ENCODE measurements around the gene CENPX.

The CENPX gene

DNA sequence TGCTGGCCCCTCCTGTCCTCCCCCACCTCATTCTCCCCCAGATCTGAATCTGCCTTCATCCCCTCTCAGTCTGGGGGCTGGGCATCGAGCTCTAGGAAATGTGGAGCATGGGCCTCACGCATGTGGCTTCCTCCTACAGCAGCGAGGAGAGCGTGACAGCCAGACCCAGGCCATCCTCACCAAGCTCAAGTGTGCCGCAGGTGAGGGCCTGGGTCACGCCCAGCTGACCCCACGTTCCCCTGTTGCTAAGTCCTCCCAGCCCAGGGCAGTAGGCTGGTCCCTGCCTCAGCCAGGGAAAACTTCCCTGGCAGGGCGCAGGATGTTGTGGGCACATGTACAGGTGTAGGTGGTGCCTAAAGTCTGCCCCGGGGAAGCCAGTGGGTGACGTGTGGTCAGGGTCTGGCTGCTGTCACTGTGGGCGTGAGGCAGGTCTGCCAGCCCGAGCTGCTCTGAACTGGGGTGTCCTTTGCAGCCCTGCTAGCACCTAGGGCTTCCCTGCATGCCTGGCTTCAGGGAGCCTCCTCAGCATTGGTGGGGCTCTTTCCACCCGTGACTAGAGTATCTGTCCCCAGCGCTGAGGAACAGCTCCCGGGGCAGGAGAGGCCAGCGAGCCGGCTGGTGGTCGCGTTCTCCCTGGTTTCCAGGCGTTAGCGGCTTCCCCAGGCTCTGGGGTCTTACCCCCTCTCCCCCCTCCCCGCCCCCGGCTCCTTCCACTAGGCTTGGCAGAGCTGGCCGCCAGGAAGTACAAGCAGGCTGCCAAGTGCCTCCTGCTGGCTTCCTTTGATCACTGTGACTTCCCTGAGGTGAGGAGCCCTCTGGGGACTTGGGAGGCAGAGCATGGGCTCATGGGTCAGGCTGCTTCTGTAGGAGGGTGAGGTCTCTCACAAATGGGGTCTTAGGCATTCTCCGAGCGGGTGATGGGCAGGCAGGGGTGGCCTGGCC is 32.6 kb upstream of the CENPX start:
- DNase-seq (ENCODE audit: low read depth): no peak

DNA sequence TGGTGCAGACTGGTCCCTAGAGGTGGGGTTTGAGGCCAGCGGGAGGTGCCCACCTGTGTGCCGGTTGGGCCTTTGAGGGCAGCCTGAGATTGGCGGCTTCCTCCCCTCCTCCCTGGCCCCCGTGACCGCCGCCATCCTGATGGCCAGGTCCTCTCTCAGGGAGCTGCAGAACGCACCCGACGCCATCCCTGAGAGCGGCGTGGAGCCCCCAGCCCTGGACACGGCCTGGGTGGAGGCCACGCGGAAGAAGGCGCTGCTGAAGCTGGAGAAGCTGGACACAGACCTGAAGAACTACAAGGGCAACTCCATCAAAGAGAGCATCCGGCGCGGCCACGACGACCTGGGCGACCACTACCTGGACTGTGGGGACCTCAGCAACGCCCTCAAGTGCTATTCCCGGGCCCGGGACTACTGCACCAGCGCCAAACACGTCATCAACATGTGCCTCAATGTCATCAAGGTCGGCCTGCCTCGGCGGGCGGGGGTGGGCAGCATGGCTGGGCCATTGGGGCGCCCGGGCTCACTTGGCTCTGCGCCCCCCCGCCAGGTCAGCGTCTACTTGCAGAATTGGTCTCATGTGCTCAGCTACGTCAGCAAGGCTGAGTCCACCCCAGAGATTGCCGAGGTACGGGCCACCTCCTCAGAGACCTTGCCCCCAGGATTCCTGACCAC is 31.8 kb upstream of the CENPX start:
- DNase-seq (ENCODE audit: low read depth): no peak

DNA sequence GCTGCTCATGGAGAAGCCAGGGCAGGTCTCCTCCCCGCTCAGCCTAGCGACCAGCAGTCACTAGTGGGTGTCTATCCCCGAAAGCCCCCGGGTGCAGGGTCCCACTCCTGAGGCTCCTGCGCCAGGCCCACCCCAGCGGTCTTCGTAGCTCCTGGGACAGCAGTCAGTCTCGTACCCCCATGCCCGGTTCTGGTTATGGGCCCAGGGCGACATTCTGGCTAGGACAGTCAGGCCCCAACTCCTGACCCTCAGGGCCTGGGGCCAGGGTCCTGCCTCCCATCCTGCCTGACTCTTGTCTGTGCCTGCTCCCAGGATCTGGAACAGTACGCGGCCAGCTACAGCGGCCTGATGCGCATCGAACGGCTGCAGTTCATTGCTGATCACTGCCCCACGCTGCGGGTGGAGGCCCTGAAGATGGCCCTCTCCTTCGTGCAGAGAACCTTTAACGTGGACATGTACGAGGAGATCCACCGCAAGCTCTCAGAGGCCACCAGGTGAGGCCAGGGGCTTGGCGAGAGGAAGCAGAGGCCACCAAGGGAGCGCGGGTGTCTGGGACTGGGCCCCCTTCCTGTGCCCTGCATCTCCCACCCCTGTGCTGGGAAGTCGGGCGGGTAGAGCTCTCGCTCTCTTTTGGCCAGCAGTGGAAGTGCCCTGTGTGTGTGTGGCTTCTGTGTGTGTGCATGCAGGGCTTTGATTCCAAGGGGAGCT is 31.0 kb upstream of the CENPX start:
- no peak for DNase-seq (ENCODE audit: low read depth)

DNA sequence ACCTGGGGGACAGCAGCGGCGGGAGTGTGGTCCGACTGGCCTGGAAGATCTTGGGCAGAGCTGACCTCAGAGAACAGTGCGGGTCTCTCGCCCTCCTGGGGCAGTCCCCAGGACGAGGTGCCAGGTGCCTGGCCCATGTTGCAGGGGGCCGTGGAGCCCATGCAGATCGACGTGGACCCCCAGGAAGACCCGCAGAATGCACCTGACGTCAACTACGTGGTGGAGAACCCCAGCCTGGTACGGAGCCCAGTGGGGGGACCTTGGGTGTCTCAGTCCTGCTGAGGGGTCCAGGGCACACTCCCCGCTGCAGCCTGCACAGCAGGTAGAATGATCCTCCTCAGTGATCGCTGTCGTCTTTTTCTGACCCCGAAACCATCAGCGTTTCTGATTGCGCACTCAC is 30.5 kb upstream of the CENPX start:
- DNase-seq (ENCODE audit: low read depth): no peak

DNA sequence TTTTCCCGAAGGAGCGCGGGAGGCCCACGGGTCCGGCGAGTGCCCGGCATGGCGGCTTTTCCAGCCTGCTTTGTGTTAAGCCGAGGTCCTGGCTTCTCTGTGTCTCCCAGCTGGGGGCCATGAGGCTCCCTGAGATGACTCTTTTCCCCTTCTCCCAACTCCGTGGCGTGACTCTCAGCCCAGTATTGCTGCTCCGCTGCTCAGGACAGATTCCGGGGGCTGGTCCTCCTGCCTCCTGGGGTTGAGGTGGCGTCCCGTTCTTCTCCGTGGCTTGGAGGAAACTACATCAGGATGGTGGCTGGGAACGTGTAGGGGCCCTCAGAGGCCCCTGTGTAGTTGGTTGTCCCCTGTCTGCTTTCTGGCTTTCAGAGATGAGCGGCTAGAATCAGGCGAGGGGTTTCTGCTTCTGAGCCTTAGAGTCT is 30.0 kb upstream of the CENPX start:
- no peak for DNase-seq (ENCODE audit: low read depth)

DNA sequence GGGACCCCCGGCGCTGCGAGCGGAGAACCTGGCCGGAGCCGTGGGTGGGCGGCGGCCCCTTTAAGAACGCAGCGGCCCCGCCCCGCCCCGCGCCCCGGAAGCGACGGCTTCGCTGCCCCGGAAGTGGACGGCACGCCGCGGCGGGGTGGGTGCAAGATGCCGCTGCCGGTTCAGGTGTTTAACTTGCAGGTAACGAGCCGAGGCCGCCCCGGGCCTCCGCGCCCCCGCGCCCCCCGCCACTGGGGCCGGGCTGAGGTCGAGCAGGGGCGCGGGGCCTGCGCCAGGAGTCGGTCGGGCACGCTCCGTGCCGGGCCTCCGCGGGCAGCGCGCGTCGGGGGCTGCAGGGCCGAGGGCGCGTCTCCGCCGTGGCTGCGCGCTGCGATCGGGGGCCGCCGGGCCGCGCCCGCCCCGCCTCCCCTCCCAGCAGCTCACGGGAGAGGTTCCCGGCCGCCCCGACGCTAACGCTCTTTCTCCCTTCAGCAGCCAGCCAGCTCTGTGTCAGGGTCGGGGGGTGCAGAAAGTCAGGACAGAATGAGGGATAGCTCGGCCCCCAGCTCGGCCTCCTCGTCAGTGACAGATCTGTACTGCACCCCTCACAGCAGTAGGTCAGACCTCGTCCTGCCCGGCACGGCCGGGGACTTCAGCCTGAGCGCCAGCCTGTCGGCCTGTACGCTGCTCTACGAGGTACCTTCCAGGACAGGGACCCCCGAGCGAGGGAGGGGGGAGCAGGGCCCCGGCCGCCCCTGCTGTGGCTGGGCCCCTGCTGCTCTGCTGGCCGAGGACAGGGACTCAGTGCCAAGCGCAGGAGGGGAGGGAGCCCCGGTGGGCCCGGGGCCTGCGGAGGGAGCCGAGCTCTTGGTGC is 29.3 kb upstream of the CENPX start, which contains the start of the genes GPS1 and RFNG:
GPS1 (plus strand) TSS at position 123 of the 862 bp plus-strand sequence; CDS start at position 157, 34 bp downstream.
RFNG (minus strand) TSS at position 36 of the 862 bp plus-strand sequence. CDS start 45 bp downstream, outside the sequence.
- DNase-seq (ENCODE audit: low read depth): peak; percentile 73

DNA sequence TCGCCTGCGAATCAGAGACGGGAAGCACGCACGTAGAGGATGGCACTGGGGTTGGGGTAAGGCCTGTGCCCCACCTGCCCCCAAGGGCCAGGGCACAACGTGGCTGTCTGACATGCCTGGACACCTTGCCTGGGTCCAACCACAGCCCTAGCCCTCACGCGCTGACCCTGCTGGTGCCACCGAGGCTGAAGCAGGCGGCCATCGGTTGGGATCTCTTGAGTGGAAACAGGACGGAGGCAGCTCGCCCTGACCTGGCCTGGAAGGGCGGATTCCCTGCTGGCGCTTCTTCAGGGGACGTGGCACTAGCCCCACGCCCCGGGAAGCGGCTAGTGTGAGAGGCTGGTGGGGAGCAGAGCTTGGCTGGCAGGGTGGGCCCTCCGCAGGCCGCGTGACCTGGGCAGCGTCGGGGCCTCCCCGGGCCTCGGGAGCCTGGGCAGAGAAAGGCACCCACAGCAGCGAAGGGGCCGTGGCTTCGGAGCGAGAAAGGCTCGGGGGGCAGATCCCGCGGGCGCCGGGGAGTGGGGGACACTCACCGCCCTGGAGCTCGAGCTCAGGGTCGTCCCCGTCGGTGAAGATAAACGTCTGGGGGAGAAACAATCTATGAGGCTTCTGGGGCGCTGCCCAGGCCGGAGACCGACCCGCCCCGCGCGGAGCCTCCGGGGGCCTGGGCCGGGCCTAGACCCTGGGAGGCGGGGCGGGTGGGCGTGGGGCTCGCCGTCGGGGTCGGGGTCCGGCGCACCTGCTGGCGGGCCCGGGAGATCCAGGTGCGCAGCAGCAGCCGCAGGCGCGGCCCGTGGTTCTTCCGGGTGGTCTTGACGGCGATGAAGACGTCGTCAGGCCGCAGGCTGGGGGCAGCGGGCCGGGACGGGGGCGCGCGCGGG is 28.3 kb upstream of the CENPX start:
- DNase-seq (ENCODE audit: low read depth): no peak

DNA sequence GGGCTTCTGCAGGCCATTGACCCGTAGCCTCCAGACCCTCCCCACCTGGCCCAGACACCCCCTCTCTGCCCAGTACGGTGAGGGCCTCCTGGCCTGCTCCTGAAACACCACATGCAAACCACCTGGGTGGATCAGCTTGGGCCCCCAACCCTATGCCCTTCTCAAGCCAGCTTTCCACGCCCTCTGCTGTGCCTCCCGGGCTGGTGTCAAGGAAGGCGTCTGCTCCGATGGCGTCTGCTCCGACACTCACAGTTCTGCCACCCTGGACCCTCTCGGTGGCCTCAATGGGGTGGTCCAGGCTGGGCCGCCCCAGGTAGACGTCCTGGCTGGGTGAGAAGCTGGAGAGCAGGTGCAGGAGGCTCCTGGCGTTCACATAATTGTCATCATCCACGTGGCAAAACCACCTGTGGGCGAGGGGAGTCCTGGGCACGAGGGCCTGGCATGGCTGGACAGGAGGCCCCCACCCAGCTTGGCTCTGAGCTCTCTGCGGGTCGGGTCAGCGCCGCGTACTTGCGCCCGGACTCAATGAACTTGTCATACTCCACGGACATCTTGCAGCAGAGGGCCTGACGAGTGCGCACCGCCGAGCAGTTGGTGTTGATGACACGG is 27.6 kb upstream of the CENPX start:
- no peak for DNase-seq (ENCODE audit: low read depth)

DNA sequence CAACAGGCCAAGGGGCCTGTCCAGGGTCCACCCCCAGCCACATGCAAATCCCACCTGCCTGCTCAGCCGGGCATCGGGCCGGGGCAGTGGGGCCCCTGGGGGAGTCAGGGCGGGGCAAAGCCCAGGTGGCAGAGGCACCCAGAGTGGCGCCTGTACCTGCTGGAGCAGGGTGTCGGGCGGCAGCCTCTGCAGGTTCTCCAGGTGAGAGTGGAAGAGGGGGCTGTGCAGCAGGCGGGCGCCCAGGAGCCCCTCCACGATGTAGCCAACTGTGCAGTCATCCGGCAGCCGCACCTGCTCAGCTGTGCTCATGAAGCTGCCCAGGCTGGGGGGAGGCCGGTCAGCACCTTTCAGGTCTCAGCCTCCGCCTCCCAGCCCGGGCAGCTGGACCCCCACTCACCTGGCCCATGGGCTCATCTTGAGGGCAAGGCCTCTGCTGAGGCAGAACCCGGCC is 26.9 kb upstream of the CENPX start:
- DNase-seq (ENCODE audit: low read depth): no peak

DNA sequence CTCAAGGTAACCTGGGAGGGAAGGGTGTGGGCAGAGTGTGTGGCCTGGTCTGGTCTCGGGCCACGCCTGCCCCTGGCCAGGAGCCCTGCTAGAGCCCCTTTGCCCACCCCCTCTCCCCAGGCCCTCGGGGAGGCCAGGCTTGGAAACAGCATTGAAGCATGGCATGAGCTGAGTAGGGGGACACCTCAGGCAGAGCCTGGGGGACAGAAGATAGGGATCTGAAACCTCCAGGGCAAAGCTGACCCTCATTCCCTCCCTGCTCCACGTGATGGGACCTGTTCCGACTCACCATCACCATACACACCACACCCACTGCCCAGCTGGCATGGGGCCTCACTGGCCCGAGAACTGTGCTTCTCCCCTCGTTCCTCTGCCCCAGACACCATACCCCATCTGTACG is 26.4 kb upstream of the CENPX start:
- no peak for DNase-seq (ENCODE audit: low read depth)

DNA sequence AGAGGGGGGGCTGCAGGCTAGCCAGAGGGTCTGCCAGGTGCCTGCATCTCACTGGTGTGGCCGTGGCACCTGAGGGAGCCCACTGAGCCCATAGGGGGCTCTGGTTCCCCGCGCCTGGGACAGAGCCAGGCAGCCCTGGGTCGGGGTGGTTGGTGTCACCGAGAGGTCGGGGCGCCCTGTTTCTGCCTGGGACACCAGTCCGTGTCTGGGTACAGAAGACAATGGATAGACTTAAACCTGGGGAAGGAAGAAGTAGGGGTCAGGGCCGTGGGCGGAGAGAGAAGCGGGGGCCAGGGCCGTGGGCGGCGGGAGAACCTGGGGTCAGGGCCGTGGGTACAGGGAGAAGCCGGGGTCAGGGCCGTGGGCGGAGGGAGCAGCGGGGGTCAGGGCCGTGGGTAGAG is 25.9 kb upstream of the CENPX start:
- DNase-seq (ENCODE audit: low read depth): no peak

DNA sequence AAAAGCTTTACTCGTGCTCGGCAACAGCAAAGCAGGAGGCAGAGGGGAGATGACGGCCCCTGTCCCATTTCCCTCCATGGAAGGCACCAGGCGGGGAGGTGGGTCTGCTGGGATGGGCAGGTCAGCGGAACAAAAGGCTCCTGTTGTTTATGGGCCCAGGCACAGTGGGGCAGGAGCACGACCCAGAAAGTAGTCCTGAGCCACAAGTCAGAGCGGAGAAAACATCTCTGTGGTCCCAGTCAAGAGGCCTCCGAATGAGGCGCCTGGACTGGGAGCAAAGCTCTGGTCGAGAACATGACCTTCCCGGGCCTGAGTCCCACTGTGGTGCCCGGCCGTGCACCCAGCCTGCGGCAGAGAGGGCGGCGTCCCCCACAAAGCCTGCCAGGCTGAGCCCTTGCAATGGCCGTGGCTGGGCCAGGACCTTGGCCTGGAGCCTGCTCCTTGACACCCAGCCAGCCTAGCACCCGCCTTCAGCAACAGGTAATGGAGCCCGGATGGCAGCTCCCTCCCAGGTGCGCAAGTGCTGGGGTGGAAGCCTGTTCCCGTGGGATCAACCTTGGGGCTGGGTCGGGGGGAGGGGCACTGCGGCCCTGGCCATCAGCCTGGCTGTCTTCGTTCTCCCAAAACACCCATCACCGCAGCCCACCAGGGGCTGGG is 25.4 kb upstream of the CENPX start:
- no peak for DNase-seq (ENCODE audit: low read depth)

DNA sequence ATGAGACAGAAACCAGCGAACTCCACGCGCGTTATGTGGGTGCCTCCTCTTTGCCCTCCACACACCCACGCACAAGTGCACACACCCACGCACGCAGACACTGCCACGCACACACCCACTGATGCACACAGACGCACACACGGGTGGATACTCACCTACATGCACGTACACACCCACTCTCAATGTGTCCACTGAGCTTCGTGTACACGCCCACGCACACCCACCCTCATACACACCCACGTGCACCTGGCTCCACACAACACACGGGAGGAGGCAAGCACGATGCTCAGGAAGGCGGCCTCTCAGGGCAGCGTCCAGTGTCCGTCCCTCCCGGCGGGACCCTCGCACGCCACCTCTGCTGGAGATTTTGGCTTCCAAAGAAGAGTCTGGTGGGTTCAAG is 24.7 kb upstream of the CENPX start:
- DNase-seq (ENCODE audit: low read depth): no peak

DNA sequence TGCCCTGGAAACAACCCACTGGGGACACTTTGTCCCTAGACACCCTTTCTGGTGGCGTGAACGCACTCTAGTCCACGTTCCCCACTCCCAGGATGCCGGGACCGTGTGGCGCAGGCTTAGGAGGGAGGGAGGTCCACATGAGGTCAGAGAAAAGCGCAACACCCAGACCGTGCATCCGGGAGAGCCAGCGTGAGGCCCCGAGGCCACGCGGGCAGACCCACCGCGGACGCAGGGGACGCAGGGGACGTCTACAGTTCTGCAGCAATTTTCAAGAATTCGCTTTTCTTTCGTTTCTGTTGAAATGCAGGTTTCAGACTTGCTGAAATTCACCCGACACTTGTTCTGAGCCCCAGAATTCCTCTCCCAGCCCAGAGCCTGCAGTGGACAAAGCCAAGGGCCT is 24.2 kb upstream of the CENPX start:
- no peak for DNase-seq (ENCODE audit: low read depth)

DNA sequence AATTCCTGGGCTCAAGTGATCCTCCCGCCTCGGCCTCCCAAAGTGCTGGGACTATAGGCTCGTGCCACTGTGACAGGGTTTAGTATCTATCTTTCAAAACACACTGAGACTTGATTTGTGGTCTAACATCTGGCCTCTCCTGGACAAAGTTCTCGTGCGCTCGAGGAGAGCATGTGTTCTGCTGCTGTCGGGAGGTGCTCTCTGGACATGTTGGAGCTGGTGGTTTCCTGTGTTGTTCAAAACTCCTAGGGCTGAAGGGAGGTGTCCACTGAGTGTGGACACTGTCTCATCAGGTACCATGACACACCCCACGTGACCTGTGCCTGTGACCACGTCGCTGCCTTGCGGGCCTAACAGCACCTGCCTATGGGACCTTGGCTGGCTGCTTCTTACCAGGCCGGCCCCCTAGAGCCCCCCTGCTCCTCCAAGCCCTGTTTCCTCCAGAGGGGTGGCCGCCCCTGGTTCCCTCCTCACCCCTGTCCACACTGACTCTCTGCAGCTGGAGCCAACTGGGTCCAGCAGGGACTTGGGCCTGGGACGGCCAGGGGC is 23.3 kb upstream of the CENPX start:
- DNase-seq (ENCODE audit: low read depth): no peak

DNA sequence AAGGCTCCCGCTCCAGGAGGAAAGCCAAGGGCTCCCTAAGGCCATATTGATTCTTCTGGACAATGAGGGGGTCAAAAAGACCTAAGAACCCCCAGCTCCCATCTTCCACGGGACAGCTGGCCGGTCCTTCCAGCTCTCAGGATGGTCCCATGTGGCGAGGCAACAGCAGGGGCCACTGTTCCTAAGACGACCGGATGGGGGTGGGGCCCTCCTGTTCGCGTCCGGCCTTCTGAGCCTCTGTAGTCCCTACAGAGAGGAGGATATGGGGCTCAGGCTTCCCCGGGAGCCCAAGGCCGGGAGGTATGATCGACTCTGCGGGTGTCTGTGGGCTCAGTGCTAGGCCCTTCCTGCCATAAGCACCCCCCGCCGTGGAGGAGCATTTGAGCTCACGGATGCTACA is 20.8 kb upstream of the CENPX start:
- no peak for DNase-seq (ENCODE audit: low read depth)

DNA sequence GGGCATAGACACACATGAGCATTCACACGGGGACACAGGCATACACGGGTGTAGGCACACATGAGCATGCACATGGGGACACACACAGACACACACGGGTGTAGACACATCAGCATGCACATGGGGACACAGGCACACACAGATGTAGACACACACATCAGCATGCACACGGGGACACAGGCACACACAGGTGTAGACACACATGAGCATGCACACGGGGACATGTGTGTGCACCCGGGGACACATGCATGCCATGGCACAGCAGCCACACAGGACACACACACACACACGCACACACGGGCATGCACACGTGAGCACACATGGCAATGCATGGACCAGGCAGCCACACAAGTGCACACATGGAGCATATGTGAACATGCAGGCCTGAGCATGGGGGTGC is 20.0 kb upstream of the CENPX start:
- DNase-seq (ENCODE audit: low read depth): no peak

DNA sequence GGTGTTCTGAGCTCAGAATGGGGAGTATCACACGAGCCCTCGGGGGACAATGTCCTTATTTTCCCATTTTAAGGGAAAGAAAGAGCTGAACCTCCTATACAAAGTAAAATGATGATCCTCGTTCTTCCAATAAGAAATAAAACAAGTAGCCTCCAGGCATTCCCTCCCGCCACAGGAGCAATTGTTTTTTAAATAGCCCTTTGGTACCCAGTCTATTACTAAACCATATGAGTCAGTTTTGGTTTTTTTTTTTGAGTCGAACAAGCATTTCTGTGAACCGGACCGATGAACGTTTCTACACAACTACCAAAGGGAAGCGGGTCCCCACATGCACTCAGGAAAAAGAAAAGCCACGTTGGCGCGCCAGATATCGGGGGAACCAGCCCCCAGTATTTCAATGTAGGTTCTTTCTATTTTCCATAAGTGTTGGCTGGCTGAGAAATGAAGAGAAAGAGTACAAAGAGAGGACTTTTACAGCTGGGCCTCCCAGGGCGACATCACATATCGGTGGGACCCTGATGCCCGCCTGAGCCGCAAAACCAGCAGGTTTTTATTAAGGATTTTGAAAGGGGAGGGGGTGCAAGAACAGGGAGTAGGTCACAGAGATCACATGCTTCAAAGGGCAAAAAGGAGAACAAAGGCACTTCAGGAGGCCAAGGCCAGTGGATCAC is 18.6 kb upstream of the CENPX start:
- DNase-seq (ENCODE audit: low read depth): no peak

All from activated gamma-delta T cell treated with anti-CD3 and anti-CD28 coated beads, Interleukin-2, amount 50 U/mL, for 16 hours (primary cell).